ENCODE results near the gene PREX1. TPM values are rescaled to one million over a fixed set of nuclear protein-coding genes. Genes with fewer than 3 reads are reported as not detected.

PREX1 gene
- total RNA-seq, 2 experiments from 2014 or later, result 20.7 to 25.3 TPM

DNA sequence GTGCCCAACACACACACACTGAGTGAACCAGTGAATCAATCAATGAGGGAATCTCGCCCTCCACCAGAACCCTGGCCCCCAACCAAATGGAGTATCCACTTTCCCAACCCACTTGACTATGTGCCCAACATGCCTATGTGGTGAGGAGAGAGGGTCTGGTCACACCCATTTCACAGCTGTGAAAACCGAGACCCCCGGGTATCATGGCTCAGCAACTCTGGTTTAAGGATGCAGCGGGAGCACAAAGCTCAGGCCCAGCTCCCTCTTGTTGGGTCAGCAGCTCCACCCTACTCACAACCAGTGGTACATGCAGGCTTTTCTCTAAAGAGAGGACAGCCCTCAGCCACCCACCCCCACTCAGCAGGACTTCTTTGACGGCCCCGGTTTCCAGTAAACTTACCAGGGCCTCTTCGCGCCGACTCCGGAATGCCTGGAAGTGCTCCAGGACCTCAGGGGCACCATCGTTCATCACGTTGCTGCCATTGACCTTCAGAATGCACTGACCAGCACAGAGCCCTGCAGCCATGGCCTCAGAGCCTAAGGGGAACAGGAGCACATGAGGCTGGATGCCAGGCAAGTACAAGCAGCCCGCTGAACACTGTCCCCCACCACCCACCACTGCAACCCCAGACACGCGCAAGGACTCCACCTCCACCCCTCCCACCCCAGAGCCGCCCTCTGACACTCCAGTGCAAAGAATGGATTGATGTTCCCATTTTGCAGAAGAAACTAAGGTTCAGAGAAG lies 174.7 kb downstream of the PREX1 start:
- no peaks in the 10 kb centered on the region for H3K9me2 ChIP-seq (ENCODE audit: insufficient read depth, low read length)
- CTCF ChIA-PET (ENCODE audit: unreplicated experiment), result no interaction called here
- H2AFZ ChIP-seq (ENCODE audit: low read length), result no peak overlapping the region
- no peak overlapping the region for H3K4me2 ChIP-seq (ENCODE audit: low read length)
- no peak for DNase-seq (ENCODE audit: low spot score)
- H3K79me2 ChIP-seq (ENCODE audit: insufficient read depth, low read depth, low read length), result no peaks in the 10 kb centered on the region
- H3K36me3 ChIP-seq (ENCODE audit: insufficient read depth, low read length), result peaks cover 29% of the 10 kb centered on the region; the same call in 1 of the 2 replicates
- no peaks in the 10 kb centered on the region for H3K4me1 ChIP-seq (ENCODE audit: insufficient read depth, low read length, poor library complexity, severe bottlenecking)
- no peak overlapping the region for H3K27ac ChIP-seq (ENCODE audit: low read depth, low read length, poor library complexity, severe bottlenecking)
- no TSS peak for BruUV-seq (replicated peaks)
- POLR2A ChIA-PET, result no interaction called here
- H4K20me1 ChIP-seq (ENCODE audit: insufficient read depth, low read length), result no peaks in the 10 kb centered on the region
- H3K4me3 ChIP-seq (ENCODE audit: low read depth, low read length, poor library complexity, severe bottlenecking), result no peak overlapping the region
- H3K9me3 ChIP-seq (ENCODE audit: low read length), result no peaks in the 10 kb centered on the region
- intact Hi-C loops (cut with micrococcal nuclease; ENCODE audit: unreplicated experiment), result no loop called here
- TF ChIP-seq EZH2phosphoT487 (IDR thresholded peaks at IDR 0.05; ENCODE audit: borderline replicate concordance, low read depth, low read length), result no peak

DNA sequence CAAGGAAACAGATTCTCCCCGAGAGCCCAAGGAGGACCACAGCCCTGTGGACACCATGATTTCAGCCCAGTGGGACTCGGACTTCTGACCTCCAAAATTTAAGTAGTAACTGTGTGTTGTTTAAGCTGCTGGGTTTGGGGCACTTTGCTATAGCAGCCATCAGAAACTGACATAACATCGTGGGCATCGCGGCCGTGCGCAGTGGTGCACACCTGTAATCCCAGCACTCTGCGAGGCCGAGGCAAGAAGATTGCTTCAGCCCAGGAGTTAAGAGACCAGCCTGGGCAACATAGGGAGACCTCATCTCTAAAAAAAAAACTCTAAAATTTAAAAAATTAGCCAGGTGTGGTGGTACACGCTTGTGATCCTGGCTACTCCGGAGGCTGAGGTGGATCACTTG lies 175.8 kb downstream of the PREX1 start:
- POLR2A ChIA-PET, result no interaction called here
- no peak overlapping the region for H3K4me2 ChIP-seq (ENCODE audit: low read length)
- H3K36me3 ChIP-seq (ENCODE audit: insufficient read depth, low read length), result peaks cover 29% of the 10 kb centered on the region; the same call in 1 of the 2 replicates
- no peak overlapping the region for H3K4me3 ChIP-seq (ENCODE audit: low read depth, low read length, poor library complexity, severe bottlenecking)
- H3K9me3 ChIP-seq (ENCODE audit: low read length), result no peaks in the 10 kb centered on the region
- intact Hi-C loops (cut with micrococcal nuclease; ENCODE audit: unreplicated experiment), result no loop called here
- H3K79me2 ChIP-seq (ENCODE audit: insufficient read depth, low read depth, low read length), result no peaks in the 10 kb centered on the region
- no peaks in the 10 kb centered on the region for H3K4me1 ChIP-seq (ENCODE audit: insufficient read depth, low read length, poor library complexity, severe bottlenecking)
- no peak overlapping the region for H2AFZ ChIP-seq (ENCODE audit: low read length)
- H4K20me1 ChIP-seq (ENCODE audit: insufficient read depth, low read length), result no peaks in the 10 kb centered on the region
- BruUV-seq (replicated peaks), result no TSS peak
- no peak overlapping the region for H3K27ac ChIP-seq (ENCODE audit: low read depth, low read length, poor library complexity, severe bottlenecking)
- DNase-seq (ENCODE audit: low spot score), result no peak
- CTCF ChIA-PET (ENCODE audit: unreplicated experiment), result no interaction called here
- TF ChIP-seq EZH2phosphoT487 (IDR thresholded peaks at IDR 0.05; ENCODE audit: borderline replicate concordance, low read depth, low read length), result no peak
- TF ChIP-seq, protein P1, sequence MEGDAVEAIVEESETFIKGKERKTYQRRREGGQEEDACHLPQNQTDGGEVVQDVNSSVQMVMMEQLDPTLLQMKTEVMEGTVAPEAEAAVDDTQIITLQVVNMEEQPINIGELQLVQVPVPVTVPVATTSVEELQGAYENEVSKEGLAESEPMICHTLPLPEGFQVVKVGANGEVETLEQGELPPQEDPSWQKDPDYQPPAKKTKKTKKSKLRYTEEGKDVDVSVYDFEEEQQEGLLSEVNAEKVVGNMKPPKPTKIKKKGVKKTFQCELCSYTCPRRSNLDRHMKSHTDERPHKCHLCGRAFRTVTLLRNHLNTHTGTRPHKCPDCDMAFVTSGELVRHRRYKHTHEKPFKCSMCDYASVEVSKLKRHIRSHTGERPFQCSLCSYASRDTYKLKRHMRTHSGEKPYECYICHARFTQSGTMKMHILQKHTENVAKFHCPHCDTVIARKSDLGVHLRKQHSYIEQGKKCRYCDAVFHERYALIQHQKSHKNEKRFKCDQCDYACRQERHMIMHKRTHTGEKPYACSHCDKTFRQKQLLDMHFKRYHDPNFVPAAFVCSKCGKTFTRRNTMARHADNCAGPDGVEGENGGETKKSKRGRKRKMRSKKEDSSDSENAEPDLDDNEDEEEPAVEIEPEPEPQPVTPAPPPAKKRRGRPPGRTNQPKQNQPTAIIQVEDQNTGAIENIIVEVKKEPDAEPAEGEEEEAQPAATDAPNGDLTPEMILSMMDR (conservative IDR thresholded peaks at IDR 0.05; ENCODE audit: low read length), result no peak
- no peaks in the 10 kb centered on the region for H3K9me2 ChIP-seq (ENCODE audit: insufficient read depth, low read length)

DNA sequence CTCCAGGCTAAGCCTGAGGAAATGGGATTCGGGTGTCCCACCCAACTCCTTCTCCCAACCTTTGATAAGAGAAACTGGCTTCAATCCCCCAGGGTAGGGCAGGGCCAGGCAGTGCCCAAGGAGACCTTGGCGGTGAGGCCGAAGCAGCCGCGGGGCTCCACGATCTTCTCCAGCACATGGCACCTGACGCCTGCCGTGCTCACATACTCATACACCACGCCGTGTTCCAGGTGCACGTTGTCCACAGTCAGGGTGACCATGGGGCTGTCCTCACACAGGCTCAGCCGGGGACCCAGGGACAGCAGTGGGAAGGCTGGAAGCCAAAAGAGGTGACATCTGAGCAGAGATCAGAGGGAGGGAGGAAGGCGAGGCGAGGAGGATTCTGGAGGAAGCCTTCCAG lies 176.5 kb downstream of the PREX1 start:
- Histone ChIP-seq H3K4me3 (ENCODE audit: low read depth, low read length, poor library complexity, severe bottlenecking) (no peak overlapping the region), H3K9me3 (ENCODE audit: low read length) (no peaks in the 10 kb centered on the region), H3K4me2 (ENCODE audit: low read length) (no peak overlapping the region), H3K79me2 (ENCODE audit: insufficient read depth, low read depth, low read length) (no peaks in the 10 kb centered on the region), H3K4me1 (ENCODE audit: insufficient read depth, low read length, poor library complexity, severe bottlenecking) (no peaks in the 10 kb centered on the region), H4K20me1 (ENCODE audit: insufficient read depth, low read length) (no peaks in the 10 kb centered on the region), H3K9me2 (ENCODE audit: insufficient read depth, low read length) (no peaks in the 10 kb centered on the region), H3K36me3 (ENCODE audit: insufficient read depth, low read length) (peaks cover 29% of the 10 kb centered on the region; the same call in 1 of the 2 replicates), H3K27ac (ENCODE audit: low read depth, low read length, poor library complexity, severe bottlenecking) (no peak overlapping the region), H2AFZ (ENCODE audit: low read length) (no peak overlapping the region)
- POLR2A ChIA-PET, result no interaction called here
- TF ChIP-seq EZH2phosphoT487 (IDR thresholded peaks at IDR 0.05; ENCODE audit: borderline replicate concordance, low read depth, low read length), result no peak
- TF ChIP-seq, protein P1 (conservative IDR thresholded peaks at IDR 0.05; ENCODE audit: low read length), result no peak
- intact Hi-C loops (cut with micrococcal nuclease; ENCODE audit: unreplicated experiment), result no loop called here
- CTCF ChIA-PET (ENCODE audit: unreplicated experiment), result no interaction called here
- no TSS peak for BruUV-seq (replicated peaks)
- no peak for DNase-seq (ENCODE audit: low spot score)

All from OCI-LY7 (cell line).